B cell (primary cell): ENCODE data around the gene CMIP.

Source experiments
- CTCF ChIP-seq: fragments of 200-600 bp; IDR thresholded peaks from one replicate; pipeline ENCODE4 v1.8.0; 2022; ENCODE audit warnings: antibody characterized with exemption, mild to moderate bottlenecking
- EZH2 ChIP-seq: IDR thresholded peaks from 2 replicates; pipeline ENCODE4 v1.6.1; 2012; ENCODE audit warnings: borderline replicate concordance, low read depth, mild to moderate bottlenecking, moderate library complexity, low read length; ENCODE audit not compliant: insufficient read depth, poor library complexity, severe bottlenecking

GRCh38 chr16:81614171-81614570 lies 169.6 kb downstream of the CMIP start:
- TF ChIP-seq CTCF: no peak
- no peak for TF ChIP-seq EZH2
